NCI-H146 treated with DMSO at 0.1 percent for 48 hours (cell line): ENCODE measurements around the gene GATA5.

Experiments
- DNase-seq: peaks from one replicate; lab custom pipeline; 2025; ENCODE audit not compliant: unreplicated experiment; lab: John Stamatoyannopoulos, UW

The GATA5 gene

GRCh38 chr20:62418709-62419487 is 56.9 kb downstream of the GATA5 start:
- DNase-seq = no peak

- no peak for DNase-seq
These were observed 57.6 kb downstream of the GATA5 start for GRCh38 chr20:62417981-62418708.

- DNase-seq = no peak
These were observed 58.9 kb downstream of the GATA5 start for GRCh38 chr20:62416651-62417637.

- no peak for DNase-seq
These were observed 60.3 kb downstream of the GATA5 start for GRCh38 chr20:62415354-62416111.

- no peak for DNase-seq
These were observed 61.8 kb downstream of the GATA5 start for GRCh38 chr20:62413896-62414481.
